ENCODE results near the gene EVI5. TPM values are rescaled to one million over a fixed set of nuclear protein-coding genes. Genes with fewer than 3 reads are reported as not detected.

Gene EVI5
- total and polyA plus RNA-seq, 11 donors = 3.5 to 34.6 (median 23.5) TPM

DNA sequence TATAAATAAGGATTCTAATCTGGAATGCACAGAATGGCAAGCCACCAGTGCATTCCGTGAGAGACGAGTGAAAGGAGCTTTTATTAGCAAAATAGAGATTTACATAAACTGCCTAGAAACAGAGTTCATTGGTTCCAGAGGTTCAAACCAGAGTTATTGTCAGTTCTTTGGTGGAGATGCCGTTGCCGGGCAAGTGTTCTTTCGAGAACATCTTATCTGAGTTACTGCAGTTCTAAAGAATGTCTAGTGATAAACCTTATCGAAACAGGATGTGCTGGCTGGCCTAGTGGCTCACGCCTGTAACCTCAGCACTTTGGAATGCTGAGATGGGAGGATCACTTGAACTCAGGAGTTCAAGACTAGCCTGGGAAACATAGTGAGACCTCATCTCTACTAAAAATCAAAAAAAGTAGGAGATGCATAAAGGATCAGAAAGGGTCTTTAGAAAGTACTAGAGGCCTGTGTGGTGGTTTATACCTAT, 19.9 kb upstream of the EVI5 start:
- ATAC-seq (peak; percentile 86 to 98 (median 96)), DNase-seq (peak; percentile 71 to 85 (median 73))
- intact Hi-C loops (cut with DNase I) = loop anchor here in 2 of 10 donors (2.0 to 10.0 kb wide), 2 partner anchors 20 to 50 kb away; partner anchors contain the start of gene EVI5 (in 1 of the 2)
- WGBS, 4 donors = 0 to 6% (median 2%) methylated on average over 7 of the region's 7 CpGs
- Histone ChIP-seq H3K4me1 (peaks cover 0 to 17% (median 5%) of the 10 kb centered on the region in 12 donors), H3K4me3 (no peak overlapping the region), H3K9me3 (no peaks in the 10 kb centered on the region), H3K36me3 (no peaks in the 10 kb centered on the region), H3K27ac (peak overlapping the region; percentile 20 to 79 (median 52)), H3K27me3 (no peaks in the 10 kb centered on the region)
- TF ChIP-seq, protein P1, sequence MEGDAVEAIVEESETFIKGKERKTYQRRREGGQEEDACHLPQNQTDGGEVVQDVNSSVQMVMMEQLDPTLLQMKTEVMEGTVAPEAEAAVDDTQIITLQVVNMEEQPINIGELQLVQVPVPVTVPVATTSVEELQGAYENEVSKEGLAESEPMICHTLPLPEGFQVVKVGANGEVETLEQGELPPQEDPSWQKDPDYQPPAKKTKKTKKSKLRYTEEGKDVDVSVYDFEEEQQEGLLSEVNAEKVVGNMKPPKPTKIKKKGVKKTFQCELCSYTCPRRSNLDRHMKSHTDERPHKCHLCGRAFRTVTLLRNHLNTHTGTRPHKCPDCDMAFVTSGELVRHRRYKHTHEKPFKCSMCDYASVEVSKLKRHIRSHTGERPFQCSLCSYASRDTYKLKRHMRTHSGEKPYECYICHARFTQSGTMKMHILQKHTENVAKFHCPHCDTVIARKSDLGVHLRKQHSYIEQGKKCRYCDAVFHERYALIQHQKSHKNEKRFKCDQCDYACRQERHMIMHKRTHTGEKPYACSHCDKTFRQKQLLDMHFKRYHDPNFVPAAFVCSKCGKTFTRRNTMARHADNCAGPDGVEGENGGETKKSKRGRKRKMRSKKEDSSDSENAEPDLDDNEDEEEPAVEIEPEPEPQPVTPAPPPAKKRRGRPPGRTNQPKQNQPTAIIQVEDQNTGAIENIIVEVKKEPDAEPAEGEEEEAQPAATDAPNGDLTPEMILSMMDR (IDR thresholded peaks at IDR 0.05) = no peak
- no peak for TF ChIP-seq POLR2A (IDR thresholded peaks at IDR 0.05)

DNA sequence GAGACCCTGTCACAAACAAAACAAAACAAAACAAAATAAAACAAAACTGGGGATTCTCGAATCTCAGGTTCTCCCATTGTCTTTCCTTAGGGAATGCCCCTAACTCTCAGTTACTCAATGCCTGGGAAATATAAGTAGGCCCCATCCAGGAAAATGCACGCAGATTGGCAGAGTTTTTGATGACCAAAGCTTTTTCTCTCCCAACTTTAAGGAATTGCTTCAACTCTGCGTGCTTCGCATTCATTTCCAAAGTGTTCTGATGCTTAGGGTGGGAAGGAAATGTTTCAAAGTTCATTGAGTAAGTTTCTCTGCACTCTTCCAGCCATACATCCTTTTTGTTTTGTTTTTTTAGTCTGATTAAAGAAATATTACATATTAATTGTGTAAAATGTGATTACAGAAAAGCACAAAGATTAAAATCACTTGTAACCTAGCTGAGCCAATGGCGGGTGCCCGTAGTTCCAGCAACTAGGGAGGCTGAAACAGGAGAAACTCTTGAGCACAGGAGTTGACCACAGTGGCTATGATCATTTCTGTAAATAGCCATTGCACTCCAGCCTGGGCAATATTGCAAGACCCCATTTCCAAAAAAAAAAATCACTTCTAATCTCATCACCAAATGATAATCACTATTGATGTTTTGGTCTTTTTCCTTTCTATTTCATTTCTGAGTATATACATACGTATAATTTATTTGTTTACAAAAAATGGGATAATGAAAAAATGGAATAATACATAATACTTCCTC, 18.4 kb upstream of the EVI5 start:
- Histone ChIP-seq H3K27me3 (no peaks in the 10 kb centered on the region), H3K4me1 (peaks cover 0 to 17% (median 5%) of the 10 kb centered on the region in 12 donors), H3K27ac (no peak overlapping the region), H3K9me3 (no peaks in the 10 kb centered on the region), H3K4me3 (no peak overlapping the region), H3K36me3 (no peaks in the 10 kb centered on the region)
- ATAC-seq = no peak
- WGBS, 4 donors = 93 to 95% (median 95%) methylated on average over 7 of the region's 7 CpGs
- intact Hi-C loops (cut with DNase I) = loop anchor here in 1 of 10 donors (10.0 kb wide), 1 partner anchor 49 kb away; no protein-coding TSS in a partner anchor
- no peak for DNase-seq
- TF ChIP-seq, protein P1 (IDR thresholded peaks at IDR 0.05) = no peak
- no peak for TF ChIP-seq POLR2A (IDR thresholded peaks at IDR 0.05)

DNA sequence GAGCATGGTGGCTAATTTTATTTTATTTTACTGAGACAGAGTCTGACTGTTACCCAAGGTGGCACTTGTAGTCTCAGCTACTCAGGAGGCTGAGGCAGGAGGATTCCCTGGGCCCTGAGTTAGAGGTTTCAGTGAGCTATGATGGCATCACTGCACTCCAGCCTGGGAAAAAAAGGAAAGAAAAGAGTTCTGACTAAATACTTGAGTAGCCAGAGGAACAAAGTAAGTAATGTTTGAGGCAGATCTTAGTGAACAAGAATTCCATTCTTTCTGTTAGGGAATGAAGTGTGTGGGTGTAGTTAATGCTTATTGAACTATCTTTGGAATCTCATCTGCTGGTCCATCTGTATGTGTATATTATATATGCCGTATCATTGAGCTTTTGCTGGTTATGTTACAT, 13.1 kb upstream of the EVI5 start:
- WGBS, 4 donors = 76 to 86% (median 80%) methylated on average over 1 of the region's 1 CpG
- intact Hi-C loops (cut with DNase I) = no loop called here
- ATAC-seq (peak in 1 of 4 donors; percentile 19), DNase-seq (no peak)
- Histone ChIP-seq H3K27me3 (no peaks in the 10 kb centered on the region), H3K4me1 (peaks cover 0 to 9% (median 0%) of the 10 kb centered on the region in 12 donors), H3K4me3 (no peak overlapping the region), H3K9me3 (peaks cover 0 to 7% (median 0%) of the 10 kb centered on the region in 12 donors), H3K36me3 (no peaks in the 10 kb centered on the region), H3K27ac (no peak overlapping the region)
- TF ChIP-seq, protein P1 (IDR thresholded peaks at IDR 0.05) = no peak
- no peak for TF ChIP-seq POLR2A (IDR thresholded peaks at IDR 0.05)

DNA sequence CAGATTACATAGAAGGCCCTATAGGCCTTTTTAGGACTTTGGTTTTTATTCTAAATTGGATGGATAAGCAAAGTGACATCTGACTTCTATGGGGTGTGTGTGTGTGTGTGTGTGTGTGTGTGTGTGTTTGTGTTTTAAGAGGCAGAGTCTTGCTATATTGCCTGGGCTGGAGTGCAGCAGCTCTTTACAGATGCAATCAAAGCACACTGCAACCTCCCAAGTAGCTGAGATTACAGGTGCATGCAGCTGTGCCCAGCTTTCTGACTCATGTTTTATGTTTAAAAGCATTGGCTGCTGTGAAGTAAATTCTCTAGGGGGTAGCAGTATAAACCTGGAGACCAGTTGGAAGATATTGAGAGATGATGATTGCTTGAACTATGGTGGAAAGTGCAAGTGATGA, 12.4 kb upstream of the EVI5 start:
- TF ChIP-seq POLR2A (IDR thresholded peaks at IDR 0.05) = no peak
- TF ChIP-seq, protein P1 (IDR thresholded peaks at IDR 0.05) = no peak
- no peaks in the 10 kb centered on the region for H3K27me3 ChIP-seq
- DNase-seq (peak in 1 of 5 donors; percentile 38), ATAC-seq (peak in 2 of 4 donors; percentile 33 to 66)
- H3K4me3 ChIP-seq = no peak overlapping the region
- H3K9me3 ChIP-seq = peaks cover 0 to 7% (median 0%) of the 10 kb centered on the region in 12 donors
- H3K4me1 ChIP-seq = peaks cover 0 to 9% (median 3%) of the 10 kb centered on the region in 12 donors
- H3K27ac ChIP-seq = no peak overlapping the region
- intact Hi-C loops (cut with DNase I) = no loop called here
- no peaks in the 10 kb centered on the region for H3K36me3 ChIP-seq
